Activated CD8-positive, alpha-beta memory T cell treated with anti-CD3 and anti-CD28 coated beads for 36 hours (primary cell): Measurements from ENCODE around the gene ELAVL2. TPM values are rescaled to one million over a fixed set of nuclear protein-coding genes. Genes with fewer than 3 reads are reported as not detected.

Experiments used
- CTCF ChIA-PET: fragments of 350-600 bp; sonication (Branson Sonifier 250); formaldehyde crosslinking; loops from one replicate; lab custom pipeline; 2021; ENCODE audit warnings: antibody characterized with exemption; lab: Charles Lee
- POLR2A ChIA-PET: fragments of 350-600 bp; sonication (Branson Sonifier 250); formaldehyde crosslinking; loops from one replicate; lab custom pipeline; 2021; ENCODE audit warnings: antibody characterized with exemption; lab: Charles Lee
- total RNA-seq, 2 experiments: library from RNA; stranded (reverse); gene quantifications; one replicate each; pipeline ENCODE4 v1.2.3, GENCODE V29; 2021

ELAVL2 gene
- not detected for total RNA-seq

DNA sequence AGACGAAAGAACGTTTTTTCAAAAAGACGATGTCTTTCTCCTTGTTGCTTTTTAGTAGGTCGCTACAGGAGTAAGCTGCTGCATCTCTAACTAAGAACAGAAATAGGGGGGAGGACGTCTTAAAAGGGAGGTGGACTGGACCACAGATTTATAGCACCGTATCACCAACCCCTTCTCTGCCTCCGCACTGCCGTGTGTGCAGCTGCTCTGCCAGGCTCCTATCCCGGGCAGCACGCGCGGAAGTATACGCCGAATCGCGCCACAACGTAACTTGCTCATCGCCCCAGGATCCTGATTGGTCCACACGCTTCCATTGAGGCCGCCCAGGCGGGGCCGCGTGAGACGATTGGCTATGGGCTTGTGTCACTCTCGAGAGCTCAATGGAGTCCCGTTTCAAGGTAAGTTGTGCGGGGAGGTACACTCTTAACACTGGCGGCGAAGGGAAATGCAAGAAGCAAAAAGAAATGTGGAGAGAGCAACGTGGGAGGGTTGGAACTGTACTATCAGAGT is at the start of gene ELAVL2:
Gene ELAVL2 (minus strand): TSS at position 121 of the 510 bp plus-strand sequence. CDS start 64,006 bp downstream, outside the sequence.
- ChIA-PET CTCF (no interaction called here), POLR2A (no interaction called here)

GRCh38 chr9:23858234-23858633 is 32.2 kb upstream of the ELAVL2 start:
- ChIA-PET CTCF (no interaction called here), POLR2A (no interaction called here)

- CTCF ChIA-PET = no interaction called here
- POLR2A ChIA-PET = no interaction called here
Measured at GRCh38 chr9:23855873-23856604, 30.0 kb upstream of the ELAVL2 start.

DNA sequence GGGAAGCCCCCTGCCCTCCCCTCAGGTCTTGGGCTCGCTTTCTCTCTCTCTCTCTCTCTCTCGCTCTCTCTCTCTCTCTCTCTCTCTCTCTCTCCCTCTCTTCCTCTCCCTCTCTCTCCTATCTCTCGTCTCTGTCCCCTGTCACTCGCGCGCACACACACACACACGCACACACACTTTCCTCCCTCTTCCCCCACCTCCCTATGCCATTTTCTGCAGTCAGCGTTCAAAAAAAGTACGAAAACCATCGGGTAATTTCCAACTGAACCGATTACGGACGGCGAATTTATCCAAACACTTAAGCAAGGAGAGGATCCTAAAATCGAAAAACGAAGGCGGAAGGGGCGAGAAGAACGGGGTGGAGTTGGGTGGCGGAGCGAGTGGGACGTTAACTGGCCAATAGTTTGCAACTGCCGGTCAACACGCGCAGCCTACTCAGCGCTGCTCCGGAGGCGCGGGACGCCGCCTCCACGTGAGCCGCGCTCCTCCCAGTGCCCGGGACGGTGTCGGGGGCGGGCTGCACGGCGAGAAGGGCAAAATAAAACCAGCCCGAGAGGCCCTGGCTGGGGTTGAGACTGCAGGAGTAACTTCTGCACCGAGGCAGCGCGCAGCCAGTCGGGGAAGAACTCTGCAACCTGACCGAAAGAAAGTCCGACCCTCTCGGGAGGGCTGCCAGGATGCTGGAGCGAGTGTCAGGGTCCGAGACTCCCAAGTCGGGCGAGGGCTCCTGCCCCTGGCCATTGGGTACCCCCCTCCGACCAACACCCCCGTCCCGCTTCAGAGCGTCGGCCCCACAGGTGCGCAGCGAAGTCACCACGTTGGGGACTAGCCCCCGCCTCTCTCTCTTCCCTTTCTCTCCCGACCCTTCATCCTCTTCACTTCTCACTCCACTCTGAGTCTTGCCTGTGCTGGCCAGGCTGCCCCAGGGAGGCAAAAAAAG is 24.9 kb upstream of the ELAVL2 start:
- POLR2A ChIA-PET = no interaction called here
- CTCF ChIA-PET = no interaction called here

- ChIA-PET POLR2A (no interaction called here), CTCF (no interaction called here)
Measured at GRCh38 chr9:23850242-23850689, 24.2 kb upstream of the ELAVL2 start.

- ChIA-PET POLR2A (no interaction called here), CTCF (no interaction called here)
Measured at GRCh38 chr9:23849379-23850035, 23.5 kb upstream of the ELAVL2 start.

GRCh38 chr9:23842565-23843129 is 16.6 kb upstream of the ELAVL2 start:
- ChIA-PET CTCF (no interaction called here), POLR2A (no interaction called here)

DNA sequence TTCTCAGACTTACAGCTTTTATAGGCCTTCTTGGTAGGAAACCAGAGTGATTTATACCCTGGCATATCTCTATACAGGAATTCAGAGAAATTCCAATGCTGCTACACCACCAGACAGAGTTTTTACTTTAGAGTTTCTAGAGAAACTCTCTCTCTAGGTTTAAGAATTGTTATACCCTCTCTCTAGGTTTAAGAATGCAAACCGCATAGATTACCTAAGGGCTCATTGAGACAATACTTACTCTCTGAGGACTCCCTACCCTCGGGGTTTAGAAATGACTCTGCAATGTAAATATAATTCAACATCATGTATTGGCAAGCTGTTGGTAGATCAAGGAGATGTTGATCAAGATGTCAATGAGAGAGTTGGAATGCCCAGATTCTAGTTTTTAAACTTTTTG is 15.3 kb upstream of the ELAVL2 start:
- POLR2A ChIA-PET = no interaction called here
- CTCF ChIA-PET = no interaction called here

DNA sequence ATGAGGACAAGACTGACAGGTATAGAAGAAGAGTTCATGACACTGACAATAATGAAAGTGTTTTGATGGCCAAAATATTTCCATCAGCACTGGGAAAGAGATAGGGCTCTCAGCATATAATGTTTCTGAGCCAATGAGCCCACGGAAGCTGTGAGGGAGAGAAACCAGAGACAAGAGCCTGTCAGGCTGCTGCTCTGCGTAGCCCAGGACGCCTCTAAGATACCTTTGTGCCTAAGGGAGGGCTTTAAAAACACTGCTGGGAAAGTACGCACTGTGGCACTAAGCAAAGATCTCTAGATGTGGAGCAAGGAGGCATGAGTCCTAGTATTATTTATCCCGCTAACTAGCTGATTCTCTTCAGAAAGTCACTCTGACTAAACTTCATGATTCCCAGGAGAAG is 11.0 kb upstream of the ELAVL2 start:
- POLR2A ChIA-PET = no interaction called here
- CTCF ChIA-PET = no interaction called here

DNA sequence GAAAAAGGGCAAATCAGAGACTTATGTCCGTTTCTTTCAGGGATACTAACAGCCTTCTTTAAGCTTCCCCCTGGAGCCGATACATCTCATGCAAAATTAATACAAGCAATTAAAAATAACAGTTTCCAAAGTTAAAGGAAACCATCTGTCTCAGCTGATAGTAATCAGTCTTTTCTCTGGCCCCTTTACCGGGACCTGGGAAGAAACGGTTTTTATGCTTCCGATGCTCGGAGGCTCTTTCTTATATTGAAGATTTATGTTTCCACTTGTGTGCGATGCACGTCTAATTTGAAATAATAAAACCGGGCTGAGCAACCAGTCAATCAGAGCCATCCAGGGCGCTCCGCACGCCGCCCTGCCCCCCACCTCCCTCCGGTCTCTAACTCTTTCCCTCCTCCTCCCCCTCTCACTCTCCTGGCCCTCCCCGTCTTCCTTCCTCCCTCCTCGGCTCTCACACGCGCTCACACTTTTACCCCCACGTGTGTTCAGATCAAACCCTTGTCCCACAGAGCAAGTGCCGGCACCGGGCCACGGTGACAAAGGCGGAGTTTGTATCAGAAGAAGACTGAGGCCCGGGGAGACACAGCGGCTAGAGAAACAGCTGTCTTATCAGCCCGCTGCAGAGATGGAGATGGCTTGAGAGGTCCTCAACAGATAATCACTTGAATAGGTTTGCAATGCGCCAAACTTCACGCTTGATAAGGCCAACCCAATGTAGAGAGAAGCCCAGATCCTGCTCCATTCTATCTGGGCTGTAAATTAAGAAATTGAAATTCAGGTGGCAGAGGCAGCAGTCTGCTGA is 5.1 kb upstream of the ELAVL2 start:
- ChIA-PET CTCF (no interaction called here), POLR2A (no interaction called here)

GRCh38 chr9:23830476-23830805 is 4.4 kb upstream of the ELAVL2 start:
- CTCF ChIA-PET = no interaction called here
- POLR2A ChIA-PET = no interaction called here

DNA sequence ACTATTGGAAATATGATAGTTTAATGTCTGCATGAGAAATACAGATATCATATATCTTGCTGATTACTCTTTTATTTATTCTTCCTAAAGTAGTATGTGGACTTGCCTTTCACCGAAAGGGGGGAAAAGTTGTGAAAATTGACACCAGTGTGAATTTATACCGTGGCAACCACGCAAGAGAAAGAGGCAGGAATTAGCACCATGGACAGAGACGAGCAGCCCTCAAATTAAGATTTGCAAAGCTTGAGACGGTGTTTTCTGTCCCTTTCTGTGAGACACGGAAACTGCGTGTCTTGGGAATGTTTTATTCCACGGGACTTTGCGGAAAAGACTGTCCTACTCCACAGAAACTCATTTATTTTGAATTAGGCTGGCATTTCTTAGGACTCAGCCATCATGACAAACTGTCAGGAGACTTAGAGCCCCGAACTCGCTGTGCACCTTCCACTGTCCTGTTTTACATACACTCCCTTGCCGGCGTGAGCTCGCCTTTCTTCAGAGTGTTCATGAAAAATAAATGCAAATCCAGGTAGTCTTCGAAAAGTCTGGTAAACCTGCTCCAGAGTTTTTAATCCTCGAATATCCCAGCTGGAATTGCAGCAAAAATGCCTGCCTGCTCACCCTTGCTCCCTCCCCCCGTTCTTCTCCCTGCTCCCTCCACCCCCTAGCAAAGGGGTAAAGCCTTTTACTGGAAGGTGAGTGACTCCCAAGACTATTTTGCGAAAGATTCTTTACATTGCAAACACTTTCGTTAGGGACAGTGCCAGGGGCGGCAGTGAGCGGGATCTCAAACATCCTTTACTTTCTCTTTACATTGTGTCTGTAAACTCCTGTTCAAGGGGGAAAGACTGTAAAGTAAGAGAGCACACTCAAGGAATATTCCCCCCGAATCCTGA is 3.8 kb upstream of the ELAVL2 start:
- POLR2A ChIA-PET = no interaction called here
- CTCF ChIA-PET = no interaction called here

GRCh38 chr9:23825700-23826099 is 340 bp downstream of the ELAVL2 start:
- CTCF ChIA-PET = no interaction called here

GRCh38 chr9:23824830-23825591 is 1.0 kb downstream of the ELAVL2 start:
- ChIA-PET CTCF (interaction anchor here (0.6 kb wide), 1 partner anchor 1414 kb away, joined by 3 read pairs; no protein-coding TSS in a partner anchor), POLR2A (no interaction called here)

More at GRCh38 chr9:23825700-23826099, 340 bp downstream of the ELAVL2 start:
- POLR2A ChIA-PET = no interaction called here

DNA sequence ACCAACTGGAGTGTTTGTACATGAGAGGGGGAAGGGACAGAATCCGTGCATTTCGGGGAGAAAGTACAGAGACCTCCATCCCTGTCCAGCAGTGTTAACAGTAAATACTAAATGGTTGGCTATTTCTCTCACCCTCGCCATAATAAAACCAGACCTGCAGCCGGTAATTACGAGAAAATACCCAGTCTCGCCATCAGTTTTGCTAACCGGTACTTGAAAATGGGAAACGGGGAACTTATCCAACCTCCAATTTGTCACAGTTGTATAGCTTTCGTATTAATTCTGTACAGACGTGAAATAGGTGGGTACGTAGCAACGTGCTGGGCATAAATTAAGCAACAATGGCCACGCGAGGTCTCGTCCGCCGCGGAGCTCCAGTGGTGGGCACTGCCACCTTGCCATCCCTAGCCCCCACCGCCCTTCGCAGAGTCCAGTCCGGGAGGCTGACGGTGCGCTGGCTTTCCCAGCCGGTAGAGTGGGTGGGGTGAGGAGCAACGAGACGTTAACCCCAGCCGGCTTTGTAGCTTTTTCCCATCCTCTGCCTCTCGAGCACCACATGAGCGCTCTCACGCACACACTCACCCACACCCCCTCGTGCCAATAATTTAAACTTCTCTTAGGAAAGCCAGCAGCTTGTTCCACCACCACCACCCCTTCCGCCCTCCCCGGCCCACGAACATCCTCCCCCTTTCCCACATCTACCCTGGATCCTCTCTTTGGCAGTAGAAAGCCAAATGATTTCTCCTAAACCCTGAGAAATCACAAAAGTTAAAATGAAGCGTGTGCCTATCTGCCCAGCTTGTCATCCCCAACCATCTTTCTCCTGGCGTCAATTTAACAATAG is 1.8 kb downstream of the ELAVL2 start:
- ChIA-PET CTCF (interaction anchor here (0.6 kb wide), 1 partner anchor 1415 kb away, joined by 3 read pairs; no protein-coding TSS in a partner anchor), POLR2A (no interaction called here)

DNA sequence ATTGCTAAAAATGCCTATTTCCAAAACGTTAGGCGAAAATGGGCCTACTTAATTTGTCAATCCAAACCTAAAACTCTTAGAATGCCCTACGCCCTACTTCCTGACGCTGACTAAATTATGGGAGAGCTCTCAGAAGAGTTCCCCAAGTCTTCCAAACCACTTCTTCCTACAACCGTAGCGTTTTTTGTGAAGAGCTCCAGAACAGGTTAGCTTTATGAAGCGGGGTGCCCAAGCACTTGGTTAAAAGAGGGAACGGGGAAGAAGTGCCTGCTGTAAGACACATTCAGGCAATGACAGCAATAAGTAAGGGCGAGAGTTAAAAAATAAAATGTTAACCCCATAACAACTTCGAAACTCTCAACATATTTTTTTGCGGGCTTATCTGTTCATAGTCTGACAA is 2.8 kb downstream of the ELAVL2 start:
- ChIA-PET POLR2A (no interaction called here), CTCF (no interaction called here)
